Natural killer cell (primary cell): ENCODE results near the gene SLA2. TPM values are rescaled to one million over a fixed set of nuclear protein-coding genes. Genes with fewer than 3 reads are reported as not detected.

Source experiments
- ATAC-seq, 3 donors: fragments of 150-1000 bp in 2 of 3; fragments of 200-7000 bp in 1 of 3; cut with Tn5 transposase; 1 replicate in 1 of 3; 2 replicates in 2 of 3; pipeline ENCODE4 v1.10.0; 2021; ENCODE audit warnings: mild to moderate bottlenecking in 2 of 3, moderate library complexity in 2 of 3
- DNase-seq, 2 donors: peaks; one replicate each; pipeline versions ENCODE4 v3.0.0 to v3.0.0-alpha.2; 2013 to 2021; ENCODE audit warnings: mixed read lengths in 1 of 2
- H3K27ac ChIP-seq: one replicate; pipeline ENCODE4 v1.5.1; 2013; ENCODE audit warnings: mild to moderate bottlenecking, low read length
- H3K27me3 ChIP-seq: one replicate; pipeline ENCODE4 v1.6.1; 2013; ENCODE audit warnings: low read length; ENCODE audit not compliant: control insufficient read depth, insufficient read depth
- H3K36me3 ChIP-seq: one replicate; pipeline ENCODE4 v1.6.1; 2013; ENCODE audit warnings: low read length; ENCODE audit not compliant: control insufficient read depth, insufficient read depth
- H3K4me1 ChIP-seq: one replicate; pipeline ENCODE4 v1.6.1; 2013; ENCODE audit warnings: low read length; ENCODE audit not compliant: control insufficient read depth, insufficient read depth
- H3K4me3 ChIP-seq: one replicate; pipeline ENCODE4 v1.5.1; 2013; ENCODE audit warnings: low read length
- H3K9me3 ChIP-seq: one replicate; pipeline ENCODE4 v1.6.1; 2013; ENCODE audit warnings: low read length; ENCODE audit not compliant: control insufficient read depth, insufficient read depth
- H3K27ac Mint-ChIP-seq, 2 donors: one replicate each; pipeline ENCODE4 v1.8.0; 2022; ENCODE audit warnings: mild to moderate bottlenecking in 2 of 2, mixed read lengths in 2 of 2, moderate library complexity in 1 of 2
- H3K27me3 Mint-ChIP-seq, 2 donors: one replicate each; pipeline ENCODE4 v1.8.0; 2022; ENCODE audit warnings: low read depth in 2 of 2, mixed read lengths in 2 of 2
- H3K36me3 Mint-ChIP-seq: one replicate; pipeline ENCODE4 v1.8.0; 2022; ENCODE audit warnings: mixed read lengths
- H3K4me1 Mint-ChIP-seq, 2 donors: one replicate each; pipeline ENCODE4 v1.8.0; 2022; ENCODE audit warnings: mixed read lengths in 2 of 2
- H3K4me3 Mint-ChIP-seq: one replicate; pipeline ENCODE4 v1.8.0; 2022; ENCODE audit warnings: mild to moderate bottlenecking, moderate library complexity, mixed read lengths
- H3K9me3 Mint-ChIP-seq, 2 donors: one replicate each; pipeline ENCODE4 v1.8.0; 2022; ENCODE audit warnings: mixed read lengths in 2 of 2
- CTCF ChIP-seq: fragments of 200-600 bp; IDR thresholded peaks from one replicate; pipeline ENCODE4 v1.8.0; 2022; ENCODE audit warnings: antibody characterized with exemption
- WGBS: methylation state at CpG from one replicate; pipeline ENCODE4 v1.1.7; 2013; ENCODE audit warnings: missing lambda C conversion rate; ENCODE audit not compliant: insufficient coverage; 5-methylcytosine and 5-hydroxymethylcytosine counted together
- intact Hi-C: fragments of 100-400 bp; cut with micrococcal nuclease; formaldehyde crosslinking; loops from one replicate; pipeline ENCODE4 v1.14.2; 2022
- total RNA-seq, 4 donors: library from RNA; stranded (reverse); fragments of 120-200 nt in 1 of 4; gene quantifications; one replicate each; pipeline versions ENCODE4 v1.2.3 to v1.2.4, GENCODE V29; 2013 to 2022

SLA2 gene
- total RNA-seq, 3 donors from 2014 or later (not counting 1 experiment from before 2014, with no cell fraction given): 77.0 to 116 (median 90.3) TPM

- Mint-ChIP-seq H3K27me3 (no peaks in the 10 kb centered on the region), H3K4me3 (no peak overlapping the region), H3K4me1 (no peaks in the 10 kb centered on the region), H3K36me3 (no peaks in the 10 kb centered on the region), H3K9me3 (no peaks in the 10 kb centered on the region), H3K27ac (no peak overlapping the region)
- H3K36me3 ChIP-seq: peaks cover 7% of the 10 kb centered on the region
- H3K4me1 ChIP-seq: no peaks in the 10 kb centered on the region
- ATAC-seq: no peak
- no peak overlapping the region for H3K27ac ChIP-seq
- no peaks in the 10 kb centered on the region for H3K9me3 ChIP-seq
- no peak for TF ChIP-seq CTCF
- intact Hi-C loops: no loop called here
- WGBS: 100% methylated on average over 3 of the region's 3 CpGs
- no peak for DNase-seq
- H3K4me3 ChIP-seq: no peak overlapping the region
- H3K27me3 ChIP-seq: no peaks in the 10 kb centered on the region
Observed at GRCh38 chr20:36670665-36671357, 24.8 kb upstream of the SLA2 start.

- H3K36me3 Mint-ChIP-seq: no peaks in the 10 kb centered on the region
- intact Hi-C loops: no loop called here
- 80% methylated on average over 4 of the region's 4 CpGs for WGBS
Observed at GRCh38 chr20:36666181-36666740, 20.3 kb upstream of the SLA2 start.

GRCh38 chr20:36663031-36663430 lies 17.0 kb upstream of the SLA2 start:
- H3K27me3 ChIP-seq: no peaks in the 10 kb centered on the region
- no peaks in the 10 kb centered on the region for H3K9me3 Mint-ChIP-seq
- no peak overlapping the region for H3K4me3 ChIP-seq
- peaks cover 7% of the 10 kb centered on the region for H3K4me1 ChIP-seq
- no peaks in the 10 kb centered on the region for H3K27me3 Mint-ChIP-seq
- H3K4me1 Mint-ChIP-seq: peaks cover 6 to 7% of the 10 kb centered on the region in 2 donors
- no peak for TF ChIP-seq CTCF
- peaks cover 5% of the 10 kb centered on the region for H3K36me3 ChIP-seq
- no peaks in the 10 kb centered on the region for H3K36me3 Mint-ChIP-seq
- no peak overlapping the region for H3K27ac Mint-ChIP-seq
- ATAC-seq: no peak
- intact Hi-C loops: no loop called here
- H3K4me3 Mint-ChIP-seq: no peak overlapping the region
- no peak for DNase-seq
- H3K9me3 ChIP-seq: no peaks in the 10 kb centered on the region
- WGBS: 67% methylated on average over 2 of the region's 2 CpGs
- H3K27ac ChIP-seq: no peak overlapping the region

More at GRCh38 chr20:36666181-36666740, 20.3 kb upstream of the SLA2 start:
- Histone ChIP-seq H3K27me3 (no peaks in the 10 kb centered on the region), H3K27ac (no peak overlapping the region), H3K4me3 (no peak overlapping the region), H3K4me1 (no peaks in the 10 kb centered on the region), H3K9me3 (no peaks in the 10 kb centered on the region), H3K36me3 (peaks cover 12% of the 10 kb centered on the region)
- DNase-seq: peak in 1 of 2 donors; percentile 46
- no peaks in the 10 kb centered on the region for H3K27me3 Mint-ChIP-seq
- H3K9me3 Mint-ChIP-seq: no peaks in the 10 kb centered on the region
- H3K4me1 Mint-ChIP-seq: no peaks in the 10 kb centered on the region
- no peak overlapping the region for H3K4me3 Mint-ChIP-seq
- peak in 1 of 3 donors; percentile 50 for ATAC-seq
- no peak overlapping the region for H3K27ac Mint-ChIP-seq
- no peak for TF ChIP-seq CTCF
